Right hindlimb (tissue), 1 donor: ENCODE data around the gene DNAJB13.
"Not testable (repeated sequence)": the region's sequence is repeated elsewhere in the genome, so short reads cannot be mapped to it uniquely, and the experiment has no call there.

Experiments used
- DNase-seq: peaks from one replicate; pipeline ENCODE4 v3.0.0-alpha.2; 2018

DNAJB13 gene

DNA sequence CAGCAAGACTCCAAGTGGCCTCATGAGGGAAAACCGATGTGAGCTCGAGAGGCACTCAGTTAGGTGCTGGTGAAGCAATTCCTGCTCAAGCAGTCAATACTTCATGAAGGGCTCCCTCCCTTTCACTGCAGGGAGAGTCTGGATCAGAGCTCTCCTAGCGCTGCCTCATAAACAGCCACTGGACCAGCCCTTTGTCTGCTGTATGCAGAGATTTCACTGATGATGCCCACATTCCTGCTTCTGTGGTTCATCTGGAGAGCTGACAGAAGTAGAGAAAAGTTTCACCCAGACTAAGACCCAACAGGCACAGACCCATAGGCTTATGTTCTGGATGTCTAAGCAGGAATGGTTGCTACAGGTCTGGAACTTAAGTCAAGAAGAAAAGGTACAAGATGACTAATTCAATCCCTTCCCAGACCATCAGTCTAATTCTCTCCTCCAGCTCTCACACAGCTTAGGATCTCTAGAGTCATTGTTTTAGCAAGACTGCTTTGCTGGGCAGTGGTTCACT is 27.8 kb downstream of the DNAJB13 start:
- DNase-seq, result no peak

DNA sequence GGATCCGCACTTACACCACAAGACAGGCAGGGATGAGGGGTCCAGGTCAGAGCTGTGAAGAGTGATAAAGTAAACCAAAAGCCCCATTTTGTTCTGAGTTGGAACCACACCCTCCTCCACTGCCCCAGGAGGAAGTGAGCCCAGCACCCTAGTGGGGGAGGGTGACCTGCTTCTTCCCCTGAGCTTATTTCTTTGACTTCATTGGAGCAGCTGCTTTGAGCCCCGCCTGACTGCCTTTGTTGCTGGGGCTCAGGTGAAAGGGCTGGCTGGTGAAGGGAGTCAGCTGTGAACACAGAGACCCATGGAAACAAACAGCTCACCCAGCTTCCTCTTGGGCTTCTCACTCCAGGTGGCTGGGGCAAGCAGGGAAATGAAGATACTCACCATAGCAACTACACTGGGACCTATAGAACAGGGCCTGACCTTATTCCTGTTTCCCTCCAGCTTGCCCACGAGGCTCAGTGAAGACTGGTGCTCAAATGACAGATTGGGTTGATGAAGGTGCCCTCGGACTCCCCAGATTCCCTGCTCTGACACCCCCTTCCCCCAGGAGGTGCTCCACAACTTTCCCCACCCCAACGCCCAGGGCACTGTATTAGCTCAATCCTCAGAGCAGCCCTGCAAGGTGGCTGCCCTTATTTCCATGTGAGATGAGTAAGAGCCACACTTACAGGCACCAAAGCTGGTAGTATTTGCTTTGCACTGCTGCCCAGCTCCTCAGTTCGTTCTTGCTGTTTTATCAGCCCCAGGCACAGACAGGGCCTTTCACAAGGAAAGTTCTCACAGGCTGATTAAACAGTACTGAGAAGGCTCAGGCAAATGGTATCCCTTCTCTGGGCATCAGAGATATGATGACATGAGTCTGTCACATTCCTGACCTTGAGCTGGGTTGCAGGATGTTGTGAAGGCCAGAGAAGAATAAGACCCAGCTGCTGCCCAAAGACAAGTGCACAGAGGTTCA is 29.5 kb downstream of the DNAJB13 start:
- no peak for DNase-seq

DNA sequence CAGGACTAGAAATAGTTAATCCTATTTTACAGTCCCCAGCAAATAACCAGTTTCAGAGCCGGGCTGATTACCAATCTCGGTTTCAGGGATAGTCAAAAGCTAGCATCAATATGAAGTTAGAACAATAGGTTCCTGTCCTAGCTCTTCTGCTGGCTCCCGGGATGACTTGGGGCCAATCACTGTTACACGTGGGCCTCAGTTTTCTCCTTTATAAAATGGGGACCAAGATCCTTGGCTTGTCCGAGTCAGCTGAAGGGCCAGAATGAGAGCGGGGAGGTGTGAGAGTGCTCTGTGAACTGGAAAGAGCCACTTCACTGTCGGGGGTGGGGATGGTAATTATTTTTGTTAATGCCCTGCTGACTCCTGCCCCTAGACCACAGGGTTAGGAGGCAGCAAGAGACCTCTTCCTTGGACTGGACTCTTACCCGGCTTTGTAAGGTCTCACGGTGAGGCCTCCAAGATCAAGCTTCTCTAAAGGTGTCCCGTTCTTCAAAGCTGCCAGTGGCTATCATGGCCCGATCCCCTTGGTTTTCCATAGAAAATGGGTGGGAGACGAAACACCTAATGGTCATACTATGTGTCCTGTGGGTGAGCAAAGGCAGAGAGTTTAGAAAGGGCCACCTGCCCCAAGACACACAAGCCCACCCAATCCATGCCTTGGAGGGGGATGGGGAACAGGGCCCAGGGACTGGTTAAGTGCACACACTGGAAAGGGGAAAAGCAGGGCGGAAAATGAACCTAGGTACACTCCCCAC is 30.4 kb downstream of the DNAJB13 start:
- no peak for DNase-seq

DNA sequence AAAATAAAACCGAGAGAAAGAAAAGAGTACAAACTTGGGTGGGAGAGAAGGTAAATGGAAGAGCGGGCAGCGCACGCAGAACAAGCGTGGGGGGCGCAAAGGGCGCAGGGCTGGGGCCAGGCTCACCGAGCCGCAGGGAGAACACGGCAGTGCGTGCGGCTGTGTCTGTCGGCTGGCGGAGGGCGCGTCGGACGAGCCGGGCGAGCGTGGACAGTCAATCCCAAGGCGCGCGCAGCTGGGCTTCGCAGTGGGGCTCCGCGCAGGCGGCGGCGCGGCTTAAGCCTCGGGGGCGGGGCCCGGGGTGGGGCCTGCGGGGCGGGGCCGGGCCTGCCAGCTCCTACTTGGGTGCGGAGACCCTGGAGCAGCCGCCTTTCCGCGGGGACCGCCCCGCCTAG is 31.8 kb downstream of the DNAJB13 start, which contains the start of gene UCP2:
Gene UCP2, minus strand, starts transcription at position 249 of the 395 bp plus-strand sequence. CDS start 4,465 bp downstream, outside the sequence.
- DNase-seq, result peak; percentile 87

DNA sequence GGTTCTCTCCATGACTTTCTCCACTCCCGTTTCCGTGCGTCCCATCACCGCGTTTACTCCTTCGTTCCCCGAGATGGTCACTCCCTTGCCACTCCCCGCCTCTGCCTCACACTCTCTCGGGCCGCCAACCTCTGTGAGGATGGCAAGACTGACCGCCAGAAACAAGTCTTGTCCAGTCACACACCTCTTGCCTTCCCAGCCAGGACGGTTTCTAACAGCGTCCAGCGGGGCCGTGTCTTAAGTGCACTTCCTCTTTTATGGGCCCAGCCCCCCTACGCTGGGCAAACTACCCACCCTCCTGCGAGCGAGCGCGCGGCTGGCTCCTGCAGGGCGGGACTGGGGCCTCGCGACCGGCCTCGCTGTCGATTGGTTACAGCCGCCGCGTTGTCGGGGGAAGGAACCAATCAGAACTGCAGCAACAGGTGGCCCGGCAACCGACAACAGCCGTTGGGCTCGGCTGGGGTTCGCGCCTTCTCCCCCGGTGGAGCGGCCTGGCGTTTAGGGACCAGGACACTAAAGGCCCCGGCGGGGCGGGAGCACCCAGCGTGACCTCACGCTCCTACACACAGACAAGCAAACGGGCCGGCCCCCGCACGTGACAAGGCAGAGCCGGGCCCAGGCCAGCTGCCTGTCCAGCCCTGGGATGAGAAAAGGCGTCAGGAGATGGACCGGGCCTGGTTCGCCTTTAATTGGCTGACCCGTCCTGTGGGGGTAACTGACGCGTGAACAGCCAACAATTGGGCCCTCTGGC is 32.3 kb downstream of the DNAJB13 start:
- peak; percentile 93 for DNase-seq

DNA sequence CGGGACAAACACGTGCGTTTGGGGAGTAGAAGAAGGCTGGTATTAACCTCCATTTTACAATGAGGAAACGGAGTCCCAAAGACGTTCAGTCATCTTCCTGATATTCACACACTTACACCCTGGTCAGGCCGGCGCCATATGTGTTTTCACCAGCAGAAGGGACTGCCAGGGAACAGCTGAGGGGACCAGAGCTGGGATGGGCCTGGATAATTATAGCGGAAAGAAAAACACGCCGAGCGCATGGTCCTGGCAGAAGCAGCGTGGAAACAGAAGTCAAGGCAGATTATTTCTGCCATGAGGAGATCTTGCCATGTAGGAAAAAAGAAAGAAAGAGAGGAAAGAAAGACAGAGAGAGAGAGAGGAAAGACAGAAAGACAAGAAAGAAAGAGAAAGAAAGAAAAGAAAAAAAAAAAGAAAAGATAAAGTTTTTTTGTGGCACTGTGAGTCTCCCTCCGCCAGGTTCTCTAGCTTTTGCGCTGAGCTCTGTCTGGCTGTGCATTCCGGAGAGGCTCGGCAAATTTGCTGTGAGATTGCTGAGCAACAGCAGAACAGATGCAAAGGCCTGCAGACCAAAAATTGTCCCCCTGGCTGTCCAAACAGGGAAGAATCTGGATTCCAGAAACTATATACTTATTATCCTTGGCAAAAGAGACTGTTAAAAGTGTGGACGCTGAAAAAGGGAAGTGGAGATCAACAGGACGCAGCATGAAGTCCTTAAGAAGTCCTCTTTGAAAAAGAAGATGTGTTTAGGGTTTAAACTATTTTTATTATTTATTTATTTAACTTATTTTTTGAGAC is 33.1 kb downstream of the DNAJB13 start:
- DNase-seq, result peak; percentile 60

DNA sequence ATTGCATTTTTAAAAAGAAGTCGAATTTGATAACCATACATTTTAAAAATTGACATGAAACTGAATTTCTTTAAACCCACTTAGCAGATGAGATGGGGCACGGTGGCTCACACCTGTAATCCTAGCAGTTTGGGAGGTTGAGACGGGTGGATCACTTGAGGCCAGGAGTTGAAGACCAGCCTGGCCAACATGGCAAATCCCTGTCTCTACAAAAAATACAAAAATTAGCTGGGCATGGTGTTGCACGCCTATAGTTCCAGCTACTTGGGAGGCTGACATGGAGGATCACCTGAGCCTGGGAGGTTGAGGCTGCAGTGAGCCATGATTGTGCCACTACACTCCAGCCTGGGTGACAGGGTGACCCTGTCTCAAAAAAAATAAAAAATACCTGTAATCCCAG is 34.8 kb downstream of the DNAJB13 start:
- not testable (repeated sequence) for DNase-seq

DNA sequence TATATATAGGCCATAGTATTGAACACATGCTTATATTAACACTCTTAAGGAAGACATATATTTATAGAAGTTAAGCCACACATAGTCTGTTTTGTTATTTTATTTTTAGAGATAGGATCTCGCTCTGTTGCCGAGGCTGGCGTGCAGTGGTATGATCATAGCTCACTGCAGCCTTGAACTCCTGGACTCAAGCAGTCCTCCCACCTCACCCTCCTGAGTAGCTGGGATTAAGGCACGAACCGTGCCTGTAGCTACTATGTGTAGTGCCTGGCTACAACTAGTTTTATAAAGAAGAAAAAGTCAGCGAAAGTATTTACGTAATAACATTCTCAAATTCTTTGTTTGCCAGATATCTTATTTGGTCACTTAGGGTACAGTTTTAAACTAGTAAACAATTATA is 37.4 kb downstream of the DNAJB13 start:
- no peak for DNase-seq

DNA sequence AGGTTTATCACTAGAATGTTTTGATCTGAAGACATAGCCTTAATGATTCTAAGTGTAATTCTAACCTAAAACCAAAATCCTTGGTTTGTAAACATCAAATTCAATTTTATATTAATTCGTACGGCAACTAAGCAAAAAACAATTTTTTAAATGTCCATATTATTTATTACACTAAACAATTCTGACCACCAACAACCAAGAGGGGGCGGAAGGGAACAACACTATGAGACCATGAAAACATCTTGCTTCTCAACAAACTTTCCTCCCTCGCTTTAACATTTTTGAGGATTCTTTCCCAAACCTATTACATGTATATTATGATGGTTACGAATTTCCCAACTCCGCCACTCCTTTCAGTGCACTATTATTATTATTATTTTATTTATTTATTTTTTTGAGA is 38.3 kb downstream of the DNAJB13 start:
- no peak for DNase-seq

DNA sequence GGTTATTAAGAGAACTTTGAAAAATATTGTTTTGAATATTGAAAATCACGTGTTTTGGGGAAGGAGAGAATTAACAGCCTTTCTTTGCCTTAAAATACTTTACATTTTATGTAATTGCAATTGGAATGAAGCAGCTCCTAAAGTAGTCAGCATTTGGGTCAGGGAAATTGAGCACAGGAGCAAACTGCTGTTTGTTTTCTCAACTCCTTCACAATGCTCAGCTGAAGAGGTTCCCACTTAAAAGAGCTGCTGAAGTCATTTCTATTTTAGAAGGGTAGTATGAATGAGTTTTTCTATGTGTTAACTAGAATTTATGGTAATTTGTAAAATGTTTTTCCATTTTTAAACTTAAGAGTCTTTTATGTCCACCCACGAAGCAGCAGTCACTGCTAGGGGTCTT is 39.9 kb downstream of the DNAJB13 start:
- DNase-seq, result no peak

DNA sequence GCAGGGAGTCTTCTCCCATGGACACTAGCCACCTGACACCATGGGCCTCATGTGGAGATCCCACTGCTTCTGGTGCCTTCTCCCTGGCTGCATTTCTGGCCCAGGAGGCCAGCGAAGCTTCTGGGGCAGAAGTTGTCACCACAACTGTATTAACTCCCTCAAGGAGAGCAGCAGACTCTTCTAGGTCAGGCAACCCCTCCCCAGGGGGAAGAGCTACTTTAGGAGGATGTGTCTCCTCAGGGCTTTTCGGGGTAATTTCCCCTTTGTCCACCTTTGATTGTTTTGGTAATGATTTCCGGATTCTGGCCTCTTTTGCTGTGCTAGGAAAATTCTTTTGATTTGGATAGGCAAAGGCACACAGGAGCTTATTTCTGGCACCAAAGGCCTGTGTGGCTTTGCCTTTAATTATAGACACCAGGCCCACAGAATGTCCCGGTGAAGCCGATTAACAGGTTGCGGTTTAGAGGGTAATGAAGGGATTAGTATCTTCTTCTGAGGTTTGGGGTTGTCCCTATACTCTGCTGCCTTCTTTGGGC is 40.7 kb downstream of the DNAJB13 start:
- no peak for DNase-seq

DNA sequence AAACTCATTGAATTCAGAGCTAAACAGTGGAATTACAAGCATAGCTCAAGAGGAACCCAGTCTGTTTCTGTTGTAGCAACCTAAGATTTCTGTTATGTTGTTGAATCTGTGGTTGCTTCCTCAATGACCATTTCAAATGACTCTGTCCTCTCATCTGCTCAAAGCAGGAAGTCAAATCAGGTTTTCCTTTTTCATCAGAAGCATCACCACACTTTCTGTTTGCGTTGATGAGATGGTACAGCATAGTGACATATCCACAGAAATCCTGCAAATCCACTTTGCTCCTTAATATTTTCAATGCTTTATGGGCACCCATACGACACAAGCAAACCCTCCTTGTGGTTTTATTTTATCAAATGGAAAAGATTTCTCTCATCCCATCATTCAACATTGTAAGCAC is 44.4 kb downstream of the DNAJB13 start:
- DNase-seq, result no peak

DNA sequence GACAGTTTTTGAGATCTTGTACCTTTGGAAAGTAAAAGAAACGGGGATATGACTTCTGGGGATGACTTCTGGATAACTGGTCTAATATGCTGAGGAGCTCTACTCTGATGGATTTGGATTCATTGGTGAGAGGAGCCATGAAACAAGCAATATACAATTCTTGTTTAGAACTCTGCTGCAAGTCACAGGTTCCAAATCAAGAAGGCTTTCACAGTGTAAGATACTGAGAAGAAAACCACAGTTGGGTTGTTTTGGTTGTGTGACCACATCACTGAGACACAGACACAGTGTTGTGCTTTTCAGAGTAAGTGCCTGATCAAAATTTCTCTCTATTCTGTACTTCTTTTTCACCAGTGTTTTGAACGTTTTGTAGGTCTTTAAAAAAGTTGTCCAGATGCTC is 44.9 kb downstream of the DNAJB13 start:
- no peak for DNase-seq

DNA sequence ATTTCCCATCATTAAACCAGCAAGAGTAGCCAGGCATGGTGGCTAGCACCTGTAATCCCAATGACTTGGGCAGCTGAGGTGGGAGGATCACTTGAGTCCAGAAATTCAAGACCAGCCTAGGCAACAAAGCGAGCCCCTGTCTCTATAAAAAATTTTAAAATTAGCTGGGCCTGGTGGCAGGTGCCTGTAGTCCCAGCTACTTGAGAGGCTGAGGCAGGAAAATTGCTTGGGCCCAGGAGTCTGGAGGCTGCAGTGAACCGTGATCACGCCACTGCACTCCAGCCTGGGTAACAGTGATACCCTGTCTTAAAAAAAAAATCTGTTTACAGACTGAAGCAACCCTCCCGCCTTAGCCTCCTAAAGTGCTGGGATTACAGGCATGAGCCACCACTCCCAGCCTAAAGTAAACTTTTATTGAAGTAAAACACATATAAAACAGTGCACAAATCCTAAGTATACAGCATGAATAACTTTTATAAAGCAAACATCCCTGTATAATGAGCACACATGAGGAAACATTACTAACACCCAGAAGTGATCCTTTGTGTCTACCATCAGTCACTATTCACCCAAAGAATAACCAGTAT is 45.4 kb downstream of the DNAJB13 start:
- DNase-seq, result no peak

DNA sequence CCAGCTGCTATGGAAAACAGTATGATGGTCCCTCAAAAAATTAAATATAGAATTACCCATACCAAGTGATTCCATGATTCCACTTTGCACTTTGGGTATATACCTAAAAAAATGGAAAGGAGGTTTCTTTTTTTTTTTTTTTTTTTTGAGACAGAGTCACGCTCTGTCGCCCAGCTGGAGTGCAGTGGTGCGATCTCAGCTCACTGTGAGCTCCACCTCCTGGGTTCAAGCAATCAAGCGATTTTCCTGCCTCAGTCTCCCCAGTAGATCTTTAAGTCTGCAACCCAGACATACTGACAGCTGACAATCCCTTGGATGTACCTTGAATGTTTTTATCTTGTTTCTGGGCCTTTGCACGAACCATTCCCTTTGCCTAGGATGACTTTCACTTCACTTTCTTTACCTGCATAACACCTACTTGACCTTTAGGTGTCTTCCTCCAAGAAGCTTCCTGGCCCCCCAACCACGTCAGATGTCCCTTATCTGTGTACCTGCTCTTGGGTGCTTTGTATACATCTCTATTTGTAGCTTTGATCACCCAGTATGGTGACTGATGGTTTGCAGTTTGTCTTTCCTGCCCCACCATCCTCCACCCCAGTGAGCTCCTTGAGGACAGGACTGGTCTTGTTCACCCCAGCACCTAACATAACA is 46.4 kb downstream of the DNAJB13 start:
- no peak for DNase-seq

DNA sequence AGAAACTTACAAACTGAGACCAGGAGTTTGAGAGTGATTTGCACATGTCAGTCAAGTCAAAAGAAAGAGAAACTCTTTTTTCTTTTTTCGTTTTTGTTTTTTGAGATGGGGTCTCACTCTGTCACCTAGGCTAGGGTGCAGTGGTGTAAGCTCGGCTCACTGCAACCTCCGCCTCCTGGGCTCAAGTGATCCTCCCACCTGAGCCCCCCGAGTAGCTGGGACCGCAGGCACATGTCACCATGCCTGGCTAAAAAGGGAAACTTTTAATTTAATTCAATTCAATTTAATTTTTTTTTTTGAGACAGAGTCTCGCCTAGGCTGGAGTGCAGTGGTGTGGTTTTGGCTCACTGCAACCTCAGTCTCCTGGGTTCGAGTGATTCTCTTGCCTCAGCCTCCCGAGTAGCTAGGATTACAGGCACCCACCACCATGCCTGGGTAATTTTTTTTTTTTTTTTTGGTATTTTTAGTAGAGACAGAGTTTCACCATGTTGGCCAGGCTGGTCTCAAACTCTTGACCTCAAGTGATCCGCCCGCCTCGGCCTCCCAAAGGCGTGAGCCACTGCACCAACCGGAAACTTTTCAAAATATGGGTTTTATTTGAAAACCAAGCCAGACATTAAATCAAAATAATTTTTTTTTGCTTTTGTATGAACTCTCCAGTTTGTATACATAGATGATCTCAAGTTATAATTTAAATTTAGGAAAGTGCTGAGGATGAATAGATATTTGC is 48.2 kb downstream of the DNAJB13 start:
- DNase-seq, result no peak

DNA sequence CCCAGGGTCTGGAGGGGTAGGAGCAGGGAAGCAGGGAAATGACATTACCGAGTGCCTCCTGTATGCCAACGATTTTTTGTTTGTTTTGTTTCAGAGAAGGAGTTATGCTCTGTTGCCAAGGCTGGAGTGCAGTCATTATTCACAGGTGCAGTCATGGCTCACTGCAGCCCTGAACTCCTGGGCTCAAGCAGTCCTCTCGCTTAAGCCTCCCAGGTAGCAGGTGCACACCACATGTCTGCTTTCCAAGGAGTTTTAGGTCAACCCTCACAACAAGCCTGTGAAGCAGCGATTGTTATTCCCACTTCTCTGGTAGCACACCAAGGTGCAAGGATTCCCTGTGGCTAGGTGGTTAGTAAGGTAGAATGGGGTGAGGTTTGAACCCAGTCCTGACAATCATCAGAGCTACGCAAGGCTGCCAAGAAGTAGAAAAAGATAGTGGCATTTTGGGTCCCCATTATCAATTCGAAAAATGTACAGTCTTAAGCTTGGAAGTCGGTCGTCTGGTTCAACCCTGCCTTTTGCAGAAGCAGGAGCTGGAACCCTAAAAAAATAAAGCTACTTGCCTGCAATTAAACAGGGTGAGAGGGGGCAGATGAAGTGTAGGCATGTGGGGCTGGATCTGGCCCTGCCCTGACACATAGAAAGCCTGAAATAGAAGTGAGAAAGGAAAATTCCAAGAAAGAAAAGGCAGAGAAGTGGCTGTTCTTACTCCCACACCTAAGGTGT is 48.9 kb downstream of the DNAJB13 start:
- DNase-seq, result no peak

DNA sequence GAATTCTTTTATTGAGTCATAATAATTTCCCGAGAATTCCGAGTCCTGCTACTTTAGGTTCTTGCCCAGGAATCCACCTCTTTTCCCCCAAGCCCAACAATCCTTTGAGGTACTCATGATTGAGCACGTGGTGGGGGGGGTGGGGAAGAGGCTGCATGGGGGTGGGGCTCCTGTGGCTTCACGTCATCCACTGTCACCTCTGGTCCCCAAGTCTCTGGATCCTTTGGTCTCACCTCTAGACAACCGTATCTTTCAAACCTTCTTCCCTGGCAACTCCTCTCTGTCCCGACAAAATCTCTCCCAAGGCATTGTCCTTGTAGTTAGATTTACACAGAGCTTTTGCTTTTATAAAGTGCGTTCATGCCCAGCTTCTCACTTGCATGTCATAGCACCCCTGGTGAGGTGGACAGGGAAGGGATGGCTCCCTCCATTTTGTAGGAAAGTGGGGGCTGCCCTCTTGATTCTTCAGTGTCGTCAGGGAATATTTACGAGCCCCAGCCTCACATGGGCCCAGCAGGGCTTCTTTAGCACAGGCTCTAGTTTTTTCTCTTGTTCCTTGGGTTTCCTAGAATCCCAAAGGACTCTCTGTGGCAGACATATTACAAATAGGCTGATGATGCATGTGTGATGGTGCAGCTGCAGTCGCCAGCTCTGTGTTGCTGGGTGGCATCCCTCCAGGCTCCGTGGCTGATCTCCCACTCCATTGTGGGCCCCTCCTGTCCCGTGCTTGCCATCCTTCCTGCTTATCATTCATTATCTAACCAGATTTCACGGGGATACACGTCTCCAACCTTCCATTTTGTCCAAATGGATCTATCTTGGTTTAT is 49.7 kb downstream of the DNAJB13 start:
- no peak for DNase-seq
